GM21515 (cell line): ENCODE data around the gene NUDT11.
"Not testable (repeated sequence)": the region's sequence is repeated elsewhere in the genome, so short reads cannot be mapped to it uniquely, and the experiment has no call there.

Experiments used
- ATAC-seq: cut with Tn5 transposase; IDR thresholded peaks from one replicate; pipeline ENCODE4 v1.9.1; 2021; ENCODE audit not compliant: unreplicated experiment

NUDT11 gene

GRCh38 chrX:51496501-51497291 is at the start of gene NUDT11:
TSS of gene NUDT11 (minus strand) at chrX:51496592. CDS start at chrX:51496444, 148 bp downstream.
- ATAC-seq: no peak

- no peak for ATAC-seq
Measured at GRCh38 chrX:51520393-51520792, 24.0 kb upstream of the NUDT11 start.

GRCh38 chrX:51519131-51519530 is 22.7 kb upstream of the NUDT11 start:
- ATAC-seq: not testable (repeated sequence)

- ATAC-seq: no peak
Measured at GRCh38 chrX:51507551-51507950, 11.2 kb upstream of the NUDT11 start.

DNA sequence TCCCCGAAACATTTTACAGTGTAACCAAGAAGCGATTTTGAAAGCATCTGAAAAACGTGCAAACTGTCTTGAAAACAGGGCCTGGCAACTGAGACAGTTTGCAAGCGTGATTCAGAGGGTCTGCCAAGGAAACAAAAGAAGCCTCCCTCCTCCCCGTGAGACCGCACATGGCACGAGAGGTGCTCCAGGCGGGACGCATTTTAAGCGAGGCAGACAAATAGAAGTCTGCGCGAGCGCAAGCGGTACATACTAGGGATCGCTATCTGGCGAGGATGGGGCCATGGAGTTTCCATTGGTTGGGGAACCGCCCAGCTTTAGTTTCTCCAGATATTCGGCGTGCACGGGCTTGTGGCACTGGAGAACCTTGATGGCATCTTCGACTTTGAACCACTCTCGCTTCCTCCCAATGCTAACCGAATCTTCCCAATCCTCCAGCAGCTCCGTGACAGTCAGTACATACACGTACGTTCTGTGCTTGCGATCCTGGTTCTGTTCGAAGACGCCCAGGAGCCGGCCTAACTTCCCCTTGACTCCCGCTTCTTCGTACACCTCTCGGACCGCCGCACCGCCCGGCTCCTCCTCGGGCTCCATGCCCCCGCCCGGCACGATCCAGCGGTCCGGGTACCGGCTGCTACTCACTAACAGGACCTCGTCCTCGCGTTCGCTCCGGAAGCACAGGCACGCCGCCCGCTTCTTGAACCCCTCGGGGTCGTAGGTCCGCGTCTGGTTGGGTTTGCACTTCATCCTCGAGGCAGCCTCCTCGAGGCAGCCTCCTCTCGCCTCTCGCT is 497 bp downstream of the NUDT11 start:
- ATAC-seq: not testable (repeated sequence)

GRCh38 chrX:51494409-51494808 is 2.0 kb downstream of the NUDT11 start:
- no peak for ATAC-seq

DNA sequence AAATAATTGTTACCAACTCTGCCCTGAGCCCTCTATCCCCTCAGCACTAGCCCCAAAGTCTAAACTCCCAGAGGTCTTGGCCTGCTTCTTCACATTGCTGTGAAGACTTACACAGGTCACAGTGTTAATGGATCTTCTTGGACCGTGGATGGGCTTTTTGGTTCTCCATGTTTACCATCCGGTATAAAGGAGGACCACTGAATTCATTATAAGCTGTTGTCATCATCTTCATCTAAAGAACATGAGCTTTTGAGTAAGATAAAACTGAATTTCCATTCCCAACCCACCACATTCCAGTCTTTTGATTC is 8.5 kb downstream of the NUDT11 start:
- ATAC-seq: no peak

DNA sequence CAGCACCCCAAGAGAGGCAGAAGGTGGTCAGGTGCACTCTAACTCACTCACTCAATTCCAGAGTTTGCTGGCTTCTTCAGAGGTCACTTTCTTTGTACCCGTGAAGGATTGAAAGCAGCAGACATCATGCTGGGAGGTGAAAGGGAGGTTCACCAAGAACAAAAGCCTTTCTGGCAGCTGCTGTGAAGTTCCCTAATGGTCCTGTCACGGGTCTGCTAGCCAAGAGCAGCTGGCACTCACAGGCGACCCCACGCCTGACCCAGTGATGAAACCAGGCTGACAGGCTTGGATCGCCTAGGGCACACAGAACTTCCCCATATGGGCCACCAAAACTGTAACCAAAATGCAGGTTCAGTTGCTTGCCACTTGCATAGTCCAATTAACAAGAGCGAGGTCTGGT is 11.8 kb downstream of the NUDT11 start:
- ATAC-seq: no peak

DNA sequence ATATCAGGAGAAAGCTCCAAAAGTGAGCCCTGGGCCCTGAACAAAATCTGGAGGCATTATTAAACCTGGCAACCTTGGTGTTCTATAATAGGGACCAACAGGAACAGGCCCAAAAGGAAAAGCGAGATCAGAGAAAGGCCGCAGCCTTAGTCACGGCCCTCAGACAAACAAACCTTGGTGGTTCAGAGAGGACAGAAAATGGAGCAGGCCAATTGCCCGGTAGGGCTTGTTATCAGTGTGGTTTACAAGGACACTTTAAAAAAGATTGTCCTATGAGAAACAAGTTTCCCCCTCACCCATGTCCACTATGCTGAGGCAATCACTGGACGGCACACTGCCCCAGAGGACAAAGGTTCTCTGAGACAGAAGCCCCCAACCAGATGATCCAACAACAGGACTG is 14.0 kb downstream of the NUDT11 start:
- not testable (repeated sequence) for ATAC-seq

DNA sequence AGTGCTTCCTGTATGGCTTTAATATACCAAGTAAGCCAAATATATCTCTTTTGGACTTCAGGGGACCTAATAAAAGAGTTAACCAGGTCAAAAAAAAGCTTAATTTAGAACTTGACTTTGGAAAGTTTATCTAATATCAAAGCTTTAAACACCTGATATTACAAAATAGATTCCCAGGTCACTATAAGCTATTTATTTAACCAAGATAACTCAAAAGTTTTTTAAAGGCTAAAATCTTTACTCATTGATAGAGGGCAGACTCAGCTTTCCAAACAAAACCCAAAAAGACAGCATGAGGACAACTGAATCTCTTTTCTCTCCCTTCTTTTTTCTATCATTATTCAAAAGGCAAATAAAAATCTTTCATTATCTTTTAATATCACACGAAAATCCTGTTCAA is 19.5 kb downstream of the NUDT11 start:
- no peak for ATAC-seq

DNA sequence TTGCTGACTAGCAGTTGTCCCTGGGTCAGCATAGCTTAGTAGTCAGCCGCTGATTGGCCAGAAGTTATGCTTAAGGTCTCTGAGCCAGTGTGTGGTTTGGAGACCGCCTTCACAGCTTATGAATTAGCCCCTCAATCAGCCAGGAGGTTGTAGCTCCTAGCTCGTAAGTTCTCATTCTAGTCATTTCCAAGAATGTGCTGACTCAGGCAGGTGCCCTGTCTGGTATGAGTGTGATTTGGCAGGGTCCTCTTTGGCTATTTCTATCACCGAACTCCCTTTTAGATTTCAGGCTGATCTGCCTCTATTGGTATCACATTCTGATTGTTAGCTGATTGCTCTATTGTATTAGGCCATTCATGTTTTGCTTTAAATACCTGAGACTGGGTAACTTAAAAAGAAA is 33.1 kb downstream of the NUDT11 start:
- ATAC-seq: no peak

DNA sequence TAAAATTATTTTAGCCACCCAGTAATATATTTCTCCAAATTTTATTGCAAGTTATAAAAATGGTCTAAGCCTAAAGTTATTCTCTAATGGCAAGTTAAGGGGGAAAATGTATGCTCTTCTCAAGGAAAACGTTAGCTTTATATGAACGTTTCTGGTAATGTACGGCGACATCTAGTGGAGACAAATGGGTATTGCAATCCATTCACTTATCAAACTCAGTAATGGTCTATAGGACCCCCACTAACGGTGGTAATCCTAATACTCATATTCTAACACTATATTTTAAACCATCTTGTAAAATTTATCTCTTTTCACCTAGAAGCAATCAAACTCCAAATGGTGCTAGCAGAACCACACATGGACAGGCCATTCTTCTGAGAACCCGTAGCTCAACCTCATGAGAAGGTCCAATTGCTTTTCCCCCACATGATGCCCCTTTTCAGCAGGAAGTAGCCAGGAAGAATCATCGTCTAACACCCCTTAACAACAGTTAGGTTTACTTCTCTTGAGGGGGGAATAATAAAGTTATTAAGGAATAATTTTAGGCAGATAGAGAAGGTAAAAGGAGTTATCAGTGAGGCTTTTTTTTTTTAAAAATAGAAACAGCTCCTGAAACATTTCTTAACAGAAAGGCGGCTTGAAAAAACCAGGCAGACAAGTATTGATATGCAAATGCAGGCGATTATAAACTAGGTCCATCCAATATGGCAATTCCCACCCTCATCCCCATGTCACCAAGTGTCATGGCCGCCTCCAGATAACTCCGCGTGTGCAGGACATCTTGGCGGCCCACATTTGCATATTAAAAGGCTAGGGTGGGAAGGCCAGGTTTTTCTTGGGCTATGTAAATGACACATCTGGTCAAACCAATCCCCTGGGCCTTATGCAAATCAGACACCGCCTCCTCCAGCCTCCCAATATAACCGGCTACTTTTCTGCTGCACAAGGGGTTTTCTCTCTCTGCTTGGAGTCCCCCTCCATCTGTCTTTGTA is 35.0 kb downstream of the NUDT11 start:
- ATAC-seq: no peak

GRCh38 chrX:51459125-51459524 is 37.3 kb downstream of the NUDT11 start:
- no peak for ATAC-seq

- ATAC-seq: no peak
Measured at GRCh38 chrX:51456814-51457213, 39.6 kb downstream of the NUDT11 start.

GRCh38 chrX:51456246-51456645 is 40.1 kb downstream of the NUDT11 start:
- no peak for ATAC-seq

DNA sequence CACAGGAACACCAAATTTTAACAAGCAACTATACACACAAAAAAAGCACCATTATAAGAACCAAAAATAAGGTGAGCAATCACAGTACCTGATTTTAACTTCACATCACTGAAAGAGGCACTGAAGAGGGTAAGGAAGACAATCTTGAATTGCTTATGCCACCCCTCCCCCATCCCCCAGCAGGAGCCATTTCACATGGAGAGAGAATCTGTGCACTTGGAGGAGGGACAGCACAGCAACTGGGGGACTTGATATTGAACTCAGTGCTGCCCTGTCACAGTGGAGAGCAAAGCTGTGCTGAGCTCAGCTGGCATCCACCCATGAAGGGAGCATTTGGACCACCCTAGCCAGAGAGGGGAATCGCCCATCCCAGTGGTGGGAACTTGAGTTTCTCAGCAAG is 56.0 kb downstream of the NUDT11 start:
- ATAC-seq: no peak
